ENCODE results near the gene SAMMSON.

- TF ChIP-seq CTCF (IDR thresholded peaks at IDR 0.05): no peak
- TF ChIP-seq POLR2AphosphoS5 (IDR thresholded peaks at IDR 0.05): no peak
- TF ChIP-seq POLR2A (IDR thresholded peaks at IDR 0.05): no peak
These were observed 784 bp upstream of the SAMMSON start for GRCh38 chr3:69998759-69999139.

All from stomach (tissue), 4 donors.